Inferior parietal cortex (tissue), 1 donor: Measurements from ENCODE around the gene SETD2.
"Not testable (repeated sequence)": the region's sequence is repeated elsewhere in the genome, so short reads cannot be mapped to it uniquely, and the experiment has no call there.

Experiments
- DNase-seq: peaks from one replicate; pipeline ENCODE4 v3.0.0-alpha.2; 2016; ENCODE audit errors: extremely low spot score

The SETD2 gene

DNA sequence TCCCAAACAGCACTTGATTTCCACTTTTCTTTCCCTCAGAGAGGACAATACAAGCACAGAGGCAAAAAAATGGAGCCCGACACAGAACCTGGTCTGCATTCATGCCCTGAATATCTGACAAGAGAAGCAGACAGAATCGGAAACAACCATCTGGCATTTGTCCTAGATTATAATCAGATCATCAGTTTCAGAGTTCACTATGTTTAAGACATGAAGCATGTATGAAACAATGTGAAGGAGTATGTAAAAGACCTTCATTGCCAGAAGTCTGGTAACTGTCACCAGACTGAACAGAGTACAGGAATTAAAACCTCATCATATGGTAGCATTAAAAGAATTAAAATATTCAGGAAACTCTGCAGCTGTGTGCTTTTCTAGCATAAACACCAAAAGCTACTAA lies 65.0 kb downstream of the SETD2 start:
- DNase-seq, result no peak

DNA sequence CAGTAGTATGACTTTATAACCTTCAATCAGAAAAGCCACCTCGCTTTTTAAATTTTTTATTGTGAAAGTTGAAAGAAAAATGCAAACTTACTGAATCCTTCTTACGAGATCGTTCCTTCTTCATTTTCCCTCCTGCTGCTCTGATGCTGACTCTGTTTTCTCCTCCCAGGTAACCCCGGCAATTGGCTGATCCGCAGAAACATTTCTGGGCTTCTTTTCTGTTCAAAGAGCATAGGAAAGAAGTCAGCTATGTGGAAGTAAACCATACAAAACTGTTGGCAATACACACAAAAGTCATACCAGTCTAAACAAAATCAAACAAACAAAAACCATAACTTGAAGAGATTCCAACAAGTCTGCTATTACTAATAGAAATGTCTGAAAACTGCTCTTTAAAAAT lies 66.0 kb downstream of the SETD2 start:
- DNase-seq, result no peak

DNA sequence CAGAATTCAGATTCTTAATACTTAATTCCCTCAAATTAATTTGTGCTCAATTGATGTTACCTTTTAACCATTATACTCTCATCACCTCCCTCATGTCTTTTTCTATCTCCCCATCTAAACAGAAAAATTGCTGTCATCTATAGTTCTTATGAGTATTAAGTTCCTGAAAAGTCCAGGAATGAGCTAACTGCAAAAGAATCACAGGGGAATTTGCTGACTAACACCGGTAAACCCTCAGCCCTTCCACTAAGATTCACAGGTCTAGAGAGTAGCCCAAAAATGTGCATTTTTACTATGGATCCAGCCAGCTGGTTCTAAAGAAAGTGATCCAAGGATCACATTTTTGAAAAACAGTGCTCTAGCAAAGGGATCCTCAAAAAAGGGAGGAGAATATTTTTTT lies 67.0 kb downstream of the SETD2 start:
- DNase-seq, result no peak

DNA sequence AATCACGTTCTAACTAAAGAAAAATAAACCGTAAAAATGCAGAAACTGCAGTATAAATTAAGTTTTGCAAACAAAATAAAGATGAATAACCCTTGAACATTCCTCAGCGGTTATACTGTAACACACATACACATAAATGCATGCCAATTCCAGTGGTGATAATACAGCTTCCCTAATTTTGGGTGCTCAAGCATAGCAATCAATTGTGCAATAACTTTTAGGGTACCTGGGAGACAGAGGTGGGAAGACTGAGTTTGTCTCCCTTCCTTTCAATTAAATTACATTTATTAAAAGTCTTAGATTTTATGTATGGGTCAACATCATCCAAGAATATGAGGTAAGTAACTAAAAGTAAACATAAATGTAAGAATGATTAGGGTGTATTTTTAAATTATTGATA lies 71.8 kb downstream of the SETD2 start:
- DNase-seq, result no peak

DNA sequence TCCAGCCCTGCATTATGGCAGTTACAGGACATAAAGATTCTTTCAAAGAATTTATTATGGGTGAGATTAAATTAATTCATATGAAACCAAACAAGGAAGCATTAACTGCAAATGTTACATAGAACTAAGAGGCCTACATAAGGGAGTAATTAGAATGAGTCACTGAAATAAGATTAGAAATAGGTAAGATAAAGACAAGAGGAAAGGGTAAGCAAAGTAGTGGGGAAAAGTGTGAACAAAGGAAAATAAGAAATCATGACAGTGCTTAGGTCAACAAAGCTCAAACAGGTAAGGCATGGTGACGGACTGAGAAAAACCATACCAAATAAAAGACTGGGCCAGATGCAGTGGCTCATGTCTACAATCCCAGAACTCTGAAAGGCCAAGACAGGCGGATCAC lies 74.3 kb downstream of the SETD2 start:
- DNase-seq, result no peak

DNA sequence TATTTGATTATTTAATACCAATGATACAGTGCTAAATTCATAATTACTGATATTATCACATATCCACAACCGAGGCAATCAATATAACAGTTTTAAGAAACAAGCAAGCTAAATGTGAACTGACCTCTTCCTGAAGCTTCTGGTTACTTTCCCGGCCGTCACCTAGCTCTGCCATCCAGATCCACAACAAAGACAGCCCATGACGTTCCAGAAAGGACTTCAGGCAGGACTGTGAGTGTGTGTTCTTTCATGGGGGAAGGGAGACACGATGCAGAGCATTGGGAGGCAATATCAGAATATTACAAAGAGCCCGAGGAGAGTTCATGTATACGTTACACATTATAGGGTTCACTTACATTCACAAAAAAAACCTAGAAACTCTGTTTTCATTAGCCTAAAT lies 77.8 kb downstream of the SETD2 start:
- DNase-seq, result no peak

DNA sequence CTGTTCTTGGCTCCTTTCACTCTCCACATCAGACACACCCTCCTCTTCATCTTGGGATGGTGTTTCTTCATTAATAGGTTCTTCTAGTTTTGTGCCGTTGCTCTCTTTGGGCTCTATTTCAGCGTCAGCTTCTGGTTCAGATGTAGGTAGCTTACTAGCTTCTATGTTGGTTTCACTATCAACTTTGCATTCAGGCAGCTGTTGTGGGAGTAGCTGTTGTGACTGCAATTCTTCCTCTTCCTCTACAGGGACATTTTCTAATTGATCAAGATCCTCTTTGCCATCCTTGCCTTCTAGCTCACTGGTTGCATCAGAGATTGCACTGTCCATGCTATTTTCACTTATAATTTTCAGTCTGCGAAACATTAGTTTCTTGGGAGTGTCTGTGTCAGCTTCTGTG lies 80.1 kb downstream of the SETD2 start:
- DNase-seq, result no peak

DNA sequence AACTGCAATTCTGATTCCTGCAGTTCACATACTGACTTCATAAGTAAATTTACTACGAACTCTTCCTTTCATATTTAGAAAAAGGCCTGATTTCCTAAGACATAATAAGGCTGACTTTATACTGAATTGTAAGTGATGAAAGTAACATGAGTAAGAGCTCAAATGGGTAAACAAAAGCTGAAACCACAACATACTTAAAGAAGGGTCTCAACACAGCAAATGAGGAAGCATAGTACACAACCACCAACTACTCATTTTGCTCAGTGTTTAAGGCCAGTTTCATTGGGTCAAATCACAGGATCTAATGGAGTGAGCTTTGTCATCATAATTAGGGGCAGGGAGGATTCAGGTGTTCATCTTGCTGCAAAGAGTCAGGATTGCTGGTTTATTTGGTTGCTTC lies 81.4 kb downstream of the SETD2 start:
- DNase-seq, result no peak

DNA sequence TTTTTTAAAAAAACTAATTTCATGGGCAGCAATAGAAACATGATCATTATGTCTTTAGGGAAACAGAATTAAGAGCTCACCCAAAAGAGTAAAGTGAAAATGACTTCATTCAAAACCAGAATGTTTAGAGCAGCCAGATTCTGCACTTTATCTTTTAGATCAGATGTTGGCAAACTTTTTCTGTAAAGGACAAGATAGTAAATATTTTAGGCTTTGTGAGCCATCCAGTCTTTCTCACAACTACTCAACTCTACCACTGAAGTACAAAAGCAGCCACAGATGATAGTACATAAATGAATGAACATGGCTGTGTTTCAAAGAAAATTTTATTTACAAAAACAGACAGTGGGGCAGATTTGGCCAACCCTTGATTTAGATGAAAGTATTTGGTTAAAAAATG lies 84.5 kb downstream of the SETD2 start:
- no peak for DNase-seq

DNA sequence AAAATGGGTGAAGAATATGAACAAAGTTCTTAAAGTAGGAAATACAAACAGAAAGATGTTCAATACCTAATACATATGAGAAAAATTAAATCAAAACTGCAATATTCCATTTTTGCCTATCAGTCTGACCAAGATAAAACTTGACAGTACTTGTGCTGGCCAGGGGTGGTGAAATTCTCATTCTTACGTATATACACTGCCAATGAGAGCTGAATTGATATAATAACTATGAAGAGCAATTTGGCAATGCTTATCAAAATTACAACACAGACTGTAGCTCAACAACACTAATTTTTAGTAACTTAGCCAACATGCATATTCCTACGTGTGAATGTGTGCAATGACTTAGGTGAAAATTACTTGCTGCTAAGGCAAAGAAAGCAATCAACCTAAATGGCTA lies 90.2 kb downstream of the SETD2 start:
- DNase-seq, result no peak

DNA sequence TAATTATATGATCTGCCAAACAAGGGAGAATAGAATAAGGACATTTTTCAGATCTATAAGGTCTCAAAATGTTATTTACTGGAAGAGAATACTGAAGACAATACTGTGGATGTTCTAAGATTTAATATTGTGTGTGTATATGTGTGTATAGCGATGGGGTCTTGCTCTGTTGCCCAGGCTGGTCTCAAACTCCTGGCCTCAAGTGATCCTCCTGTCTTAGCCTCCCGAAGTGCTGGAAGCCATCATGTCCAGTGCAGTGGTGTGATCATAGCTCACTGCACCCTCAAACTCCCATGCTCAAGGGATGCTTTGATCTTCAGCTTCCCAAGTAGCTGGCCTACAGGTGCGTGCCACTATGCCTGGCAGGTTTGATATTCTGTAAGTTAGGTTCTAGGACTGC lies 93.1 kb downstream of the SETD2 start:
- DNase-seq, result no peak

DNA sequence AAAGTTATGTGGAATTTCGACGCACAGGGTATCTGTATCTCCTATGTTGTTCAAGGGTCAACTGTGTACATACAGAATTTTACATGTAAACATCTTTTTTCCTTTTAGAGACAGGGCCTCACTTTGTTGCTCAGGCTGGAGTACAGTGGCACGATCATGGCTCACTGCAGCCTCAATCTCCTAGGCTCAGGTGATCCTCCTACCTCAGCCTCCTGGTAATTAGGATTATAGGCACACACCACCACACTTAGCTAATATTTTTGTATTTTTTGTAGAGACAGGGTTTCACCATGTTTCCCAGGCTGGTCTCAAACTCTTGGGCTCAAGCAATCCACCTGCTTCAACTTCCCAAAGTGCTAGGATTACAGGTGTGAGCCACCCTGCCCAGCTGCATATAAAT lies 97.7 kb downstream of the SETD2 start:
- DNase-seq, result not testable (repeated sequence)

DNA sequence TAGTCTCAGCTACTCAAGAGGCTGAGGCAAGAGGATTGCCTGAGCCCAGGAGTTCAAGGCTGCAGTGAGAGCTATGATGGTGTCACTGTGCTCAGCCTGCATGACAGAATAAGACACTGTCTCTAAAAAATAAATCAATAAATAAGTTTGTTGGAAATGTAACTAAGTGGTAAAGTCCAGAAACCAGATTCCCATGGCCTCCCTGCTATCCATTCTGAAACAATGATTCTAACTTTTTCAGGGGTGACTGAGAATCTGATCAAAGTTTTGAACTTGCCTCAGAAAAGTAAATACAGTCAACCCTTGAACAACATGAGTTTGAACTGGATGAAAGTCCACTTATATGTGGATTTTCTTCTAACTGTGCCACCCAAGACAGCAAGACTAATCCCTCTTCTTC lies 98.2 kb downstream of the SETD2 start:
- DNase-seq, result no peak

DNA sequence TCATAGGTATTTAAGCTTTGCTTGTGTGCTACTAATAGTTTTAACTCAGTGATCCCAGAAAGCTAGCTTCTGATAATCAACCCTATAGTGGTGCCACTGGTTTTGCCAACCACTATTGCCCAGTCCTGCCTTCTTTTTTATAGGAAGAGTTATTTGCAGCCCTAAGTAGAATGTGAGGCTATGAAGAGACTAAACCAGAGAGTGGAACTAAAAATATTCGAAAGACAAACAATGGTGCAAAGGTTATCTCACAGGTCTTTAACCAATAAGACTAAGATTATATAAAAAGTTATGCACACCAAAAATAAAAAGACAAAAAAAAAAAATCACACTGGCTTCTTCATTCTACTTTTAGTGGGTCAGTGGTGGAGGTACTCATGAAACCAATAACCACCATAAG lies 98.9 kb downstream of the SETD2 start:
- DNase-seq, result no peak

DNA sequence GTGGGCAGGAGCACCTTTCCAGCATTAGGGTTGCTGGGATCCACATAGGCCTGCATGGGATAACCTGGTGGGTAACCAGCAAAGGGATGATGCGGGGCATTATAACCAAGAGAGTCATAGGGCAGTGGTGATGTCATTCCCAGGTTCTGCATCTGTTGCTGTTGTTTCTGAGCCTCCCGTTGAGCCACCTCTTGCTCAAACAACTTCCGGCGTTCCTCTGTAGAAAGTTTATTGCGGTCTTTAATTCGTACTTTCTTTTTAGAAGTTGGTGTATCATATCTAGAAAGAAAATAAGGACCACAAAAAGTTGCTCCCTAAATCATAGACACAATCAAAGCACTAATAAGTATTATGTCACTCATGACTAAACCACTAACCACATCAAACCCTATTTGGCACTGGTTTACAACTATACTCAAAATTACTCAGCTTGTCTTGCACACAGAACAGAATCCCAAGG lies 106.7 kb downstream of the SETD2 start:
- DNase-seq, result no peak

DNA sequence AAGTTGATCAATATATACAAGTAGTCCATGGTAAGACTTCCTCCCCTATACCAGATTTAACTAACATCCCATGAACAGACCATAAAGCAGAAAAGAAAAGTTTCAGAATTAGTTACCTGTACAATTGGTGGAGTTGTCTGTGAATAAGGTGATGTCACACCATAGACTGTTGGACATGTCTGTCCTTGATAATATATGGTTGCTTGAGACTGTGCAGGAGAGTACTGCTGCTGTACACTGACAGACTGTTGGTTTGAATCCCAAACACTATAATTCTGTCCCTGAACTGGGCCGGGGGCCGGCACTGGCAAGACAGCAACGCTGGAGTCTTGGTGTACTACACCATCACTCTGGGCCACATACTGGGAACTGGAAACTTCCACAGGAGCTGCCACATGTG lies 107.2 kb downstream of the SETD2 start:
- no peak for DNase-seq

DNA sequence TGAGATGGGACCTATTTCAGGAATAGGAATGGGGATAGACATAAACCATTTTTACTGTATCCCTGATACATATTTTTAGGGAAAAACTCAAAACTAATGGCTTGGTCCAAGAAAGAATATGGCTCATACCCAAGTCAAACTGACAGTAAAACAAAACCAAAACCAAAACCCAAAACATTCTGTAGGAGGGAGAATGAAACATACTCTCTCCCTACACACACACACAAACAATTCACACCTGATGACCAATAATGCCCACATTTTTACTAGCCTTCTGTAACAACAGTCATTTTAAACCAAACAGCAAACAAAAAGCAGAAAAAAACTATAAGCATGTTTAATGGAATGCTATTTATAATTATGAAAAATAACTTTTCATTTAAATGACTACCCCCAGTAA lies 109.5 kb downstream of the SETD2 start:
- DNase-seq, result no peak

DNA sequence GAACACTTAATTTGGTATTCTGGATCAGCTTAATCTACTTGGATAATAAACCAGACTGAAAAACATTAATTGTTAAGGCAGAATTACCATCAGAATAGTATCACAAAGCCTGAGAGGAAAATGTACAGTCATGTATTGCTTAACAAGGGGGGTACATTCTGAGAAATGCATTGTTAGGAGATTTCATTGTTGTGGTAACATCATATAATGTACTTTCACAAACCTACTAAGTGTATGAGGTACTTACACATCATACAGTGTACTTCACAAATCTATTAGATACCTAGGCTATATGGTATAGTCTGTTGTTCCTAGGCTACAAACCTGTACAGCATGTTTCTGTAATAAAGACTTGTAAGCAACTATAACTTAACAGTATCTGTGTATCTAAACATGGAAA lies 116.2 kb downstream of the SETD2 start:
- no peak for DNase-seq

DNA sequence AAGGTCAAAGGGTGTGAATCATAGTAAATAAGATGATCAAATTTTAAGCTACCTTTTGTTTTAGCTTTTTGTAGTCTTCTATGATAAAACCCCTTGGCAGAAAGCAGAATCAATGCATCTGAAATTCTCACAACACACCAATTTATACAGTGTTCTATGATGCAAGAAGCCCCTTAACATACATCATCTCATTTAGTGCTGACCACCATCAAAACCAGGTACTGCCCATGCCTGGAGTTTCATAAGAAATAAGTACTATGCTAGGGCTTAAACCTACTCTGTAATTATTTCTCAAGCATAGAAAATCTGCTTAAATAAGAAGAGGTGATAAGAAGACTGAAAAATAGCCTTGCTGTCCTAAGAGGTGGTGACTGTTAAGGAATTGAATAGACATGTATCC lies 116.8 kb downstream of the SETD2 start:
- no peak for DNase-seq

DNA sequence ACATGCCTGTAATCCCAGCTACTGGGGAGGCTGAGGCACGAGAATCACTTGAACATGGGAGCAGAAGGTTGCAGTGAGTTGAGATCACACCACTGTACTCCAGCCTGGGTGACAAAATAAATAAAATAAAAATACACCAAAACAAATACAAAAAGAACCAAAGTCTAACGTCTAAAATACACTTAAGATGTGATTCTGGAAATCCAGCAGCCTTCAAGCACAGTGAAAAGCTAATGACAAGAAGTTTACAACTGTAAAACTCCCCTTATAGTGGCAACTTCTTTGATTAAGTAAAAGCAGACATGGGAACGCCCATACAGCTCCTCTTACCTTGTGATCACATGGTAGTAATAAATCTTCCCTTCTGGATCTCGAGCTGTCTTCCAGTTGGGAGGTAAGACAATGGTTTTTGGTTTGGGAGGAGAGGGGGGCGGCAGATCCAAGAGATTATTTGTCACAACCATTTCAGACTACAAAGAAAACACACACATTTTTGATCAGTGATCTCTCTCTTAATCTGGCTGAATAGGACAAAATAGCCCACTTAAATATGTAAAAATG lies 121.6 kb downstream of the SETD2 start:
- no peak for DNase-seq

DNA sequence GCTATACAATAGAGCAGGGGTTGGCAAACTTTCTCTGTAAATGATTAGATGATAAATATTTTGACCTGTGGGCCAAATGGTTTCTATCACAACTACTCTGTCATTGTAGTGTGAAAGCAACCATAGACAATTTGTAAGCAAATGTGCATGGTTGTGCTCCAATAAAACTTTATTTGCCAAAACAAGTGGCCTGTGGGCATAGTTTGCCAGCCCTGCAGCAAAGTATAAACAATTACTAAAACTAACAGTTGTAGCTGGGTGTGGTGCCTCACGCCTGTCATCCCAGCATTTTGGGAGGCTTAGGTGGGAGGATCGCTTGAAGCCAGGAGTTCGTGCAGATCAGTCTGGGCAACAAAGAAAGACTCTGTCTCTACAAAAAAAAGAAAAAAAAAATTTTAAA lies 122.8 kb downstream of the SETD2 start:
- DNase-seq, result no peak

DNA sequence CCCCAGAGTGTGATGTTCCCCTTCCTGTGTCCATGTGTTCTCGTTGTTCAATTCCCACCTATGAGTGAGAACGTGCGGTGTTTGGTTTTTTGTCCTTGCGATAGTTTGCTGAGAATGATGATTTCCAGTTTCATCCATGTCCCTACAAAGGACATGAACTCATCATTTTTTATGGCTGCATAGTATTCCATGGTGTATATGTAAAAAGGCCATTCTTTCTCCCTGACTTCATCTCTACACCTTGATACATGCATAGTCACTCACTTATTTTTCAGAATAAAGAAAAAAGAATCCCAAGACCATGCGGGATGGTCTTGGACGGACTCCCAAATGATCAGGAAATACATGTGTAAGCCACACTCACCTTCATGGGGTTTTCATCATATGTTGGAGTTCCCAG lies 126.6 kb downstream of the SETD2 start:
- DNase-seq, result not testable (repeated sequence)

DNA sequence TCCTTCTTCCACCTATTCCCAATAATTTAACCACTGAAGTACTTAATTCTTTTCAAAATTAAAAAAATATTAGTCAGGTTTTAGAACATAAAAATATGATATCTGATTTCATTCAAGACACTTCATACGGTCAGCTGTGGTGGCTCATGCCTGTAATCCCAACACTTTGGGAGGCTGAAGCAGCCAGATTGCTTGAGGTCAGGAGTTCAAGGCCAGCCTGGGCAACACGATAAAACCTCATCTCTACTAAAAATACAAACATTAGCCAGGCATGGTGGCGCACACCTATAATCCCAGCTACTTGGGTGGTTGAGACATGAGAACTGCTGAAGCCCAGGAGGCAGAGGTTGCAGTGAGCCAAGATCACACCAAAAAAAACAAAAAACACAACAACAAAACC lies 127.8 kb downstream of the SETD2 start:
- DNase-seq, result no peak

DNA sequence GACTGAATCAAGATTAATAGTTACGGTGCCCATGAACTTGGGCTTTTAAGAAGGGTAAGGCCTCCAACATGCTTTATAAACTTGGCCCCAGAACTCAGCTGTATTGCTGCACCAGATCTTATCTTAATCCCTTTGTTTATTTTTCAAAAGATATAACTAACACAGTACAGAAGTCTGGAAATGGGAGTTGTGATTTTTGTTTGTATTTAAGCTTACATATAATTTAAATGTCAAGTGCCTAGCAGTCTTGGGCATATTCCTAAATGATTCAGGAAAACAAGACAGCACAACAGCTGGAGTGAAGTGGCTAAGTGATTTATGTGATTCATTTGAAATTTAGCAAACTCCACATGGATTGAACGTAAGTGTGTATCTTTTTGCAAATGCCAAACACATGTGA lies 128.3 kb downstream of the SETD2 start:
- DNase-seq, result no peak
